Muscle of leg (tissue), 11 donors: ENCODE measurements around the gene SLC25A44. TPM values are rescaled to one million over a fixed set of nuclear protein-coding genes. Genes with fewer than 3 reads are reported as not detected.
A peak's percentile ranks its signal among the peaks of the same experiment; 100 is the strongest.

Experiments used
- DNase-seq: peaks from one replicate; pipeline ENCODE4 v3.0.0; 2013
- H3K27ac ChIP-seq: one replicate; pipeline ENCODE4 v1.5.1; 2013; ENCODE audit warnings: mild to moderate bottlenecking, low read length, control low read depth
- H3K27me3 ChIP-seq: one replicate; pipeline ENCODE4 v1.6.1; 2013; ENCODE audit warnings: low read length; ENCODE audit not compliant: control insufficient read depth, insufficient read depth
- H3K36me3 ChIP-seq: one replicate; pipeline ENCODE4 v1.6.1; 2013; ENCODE audit warnings: low read length; ENCODE audit not compliant: control insufficient read depth, insufficient read depth
- H3K4me1 ChIP-seq: one replicate; pipeline ENCODE4 v1.6.1; 2013; ENCODE audit warnings: low read length; ENCODE audit not compliant: control insufficient read depth, insufficient read depth
- H3K4me3 ChIP-seq: one replicate; pipeline ENCODE4 v1.5.1; 2013; ENCODE audit warnings: low read length, control low read depth
- H3K9me3 ChIP-seq: replicated peaks from 2 replicates; pipeline ENCODE4 v1.6.1; 2013; ENCODE audit warnings: low read depth, low read length; ENCODE audit not compliant: control insufficient read depth
- WGBS: methylation state at CpG from one replicate; pipeline ENCODE4 v1.1.5; 2013; ENCODE audit warnings: missing lambda C conversion rate; ENCODE audit not compliant: insufficient coverage; 5-methylcytosine and 5-hydroxymethylcytosine counted together
- polyA plus RNA-seq, 8 donors: library from polyadenylated mRNA; unstranded; fragments of 120-200 nt; gene quantifications; one replicate each; pipeline versions ENCODE4 v1.2.1 to v1.2.3, GENCODE V29; 2013; ENCODE audit warnings: inconsistent platforms in 1 of 8, low replicate concordance in 1 of 8; ENCODE audit not compliant: insufficient read length in 8 of 8, insufficient read depth in 1 of 8
- total RNA-seq: library from RNA; stranded (reverse); fragments of 120-200 nt; gene quantifications from one replicate; pipeline ENCODE4 v1.2.4, GENCODE V29; 2013

The SLC25A44 gene
- total and polyA plus RNA-seq, 9 donors, result 6.3 to 12.1 (median 11.1) TPM

DNA sequence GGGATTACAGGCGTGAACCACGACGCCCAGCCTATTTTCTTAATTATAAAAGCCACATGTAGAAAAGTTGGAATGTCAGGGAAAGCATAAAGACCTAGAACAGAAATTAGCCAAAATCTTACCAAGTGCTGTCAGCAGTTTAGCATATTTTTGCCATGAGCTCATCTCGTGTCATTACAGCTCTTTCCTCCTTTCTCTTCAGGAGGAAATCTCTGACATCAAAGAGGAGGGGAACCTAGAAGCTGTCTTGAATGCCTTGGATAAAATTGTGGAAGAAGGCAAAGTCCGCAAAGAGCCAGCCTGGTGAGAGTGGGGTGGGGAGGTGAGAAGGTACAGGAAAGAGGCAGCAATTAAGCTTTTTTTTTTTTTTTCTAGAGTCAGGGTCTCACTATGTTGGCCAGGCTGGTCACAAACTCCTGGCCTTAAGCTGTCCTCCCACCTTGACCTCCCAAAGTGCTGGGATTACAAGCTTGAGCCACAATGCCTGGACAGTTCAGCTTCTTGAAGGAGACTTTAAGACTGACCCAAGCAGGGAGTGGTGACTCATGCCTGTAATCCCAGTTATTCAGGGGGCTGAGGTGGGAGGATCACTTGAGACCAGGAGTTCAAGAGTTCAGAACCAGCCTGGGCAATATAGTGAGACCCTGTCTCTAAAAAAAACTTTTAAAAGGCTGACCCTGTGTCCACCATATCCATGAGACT, 39.7 kb downstream of the SLC25A44 start:
- WGBS, result 100% methylated on average over 1 of the region's 5 CpGs
- no peak for DNase-seq
- H3K9me3 ChIP-seq, result no peaks in the 10 kb centered on the region

DNA sequence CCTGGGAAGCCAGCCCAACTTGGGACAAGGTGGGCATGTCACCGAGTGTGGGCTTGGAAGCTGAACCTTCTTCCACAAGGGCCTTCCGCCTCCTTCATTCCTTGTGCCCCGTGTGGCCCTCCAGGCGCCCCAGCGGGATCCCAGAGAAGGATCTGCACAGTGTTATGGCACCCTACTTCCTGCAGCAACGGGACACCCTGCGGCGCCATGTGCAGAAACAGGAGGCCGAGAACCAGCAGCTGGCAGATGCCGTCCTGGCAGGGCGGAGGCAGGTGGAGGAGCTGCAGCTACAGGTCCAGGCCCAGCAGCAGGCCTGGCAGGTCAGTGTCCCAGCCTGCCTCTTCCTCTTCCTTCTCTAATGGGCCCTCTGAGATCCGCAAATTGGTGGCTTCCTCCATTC, 42.3 kb downstream of the SLC25A44 start:
- Histone ChIP-seq H3K27me3 (no peaks in the 10 kb centered on the region), H3K4me3 (no peak overlapping the region), H3K9me3 (no peaks in the 10 kb centered on the region), H3K36me3 (peaks cover 69% of the 10 kb centered on the region), H3K27ac (no peak overlapping the region), H3K4me1 (no peaks in the 10 kb centered on the region)
- no peak for DNase-seq
- 90% methylated on average over 12 of the region's 12 CpGs for WGBS

More for the DNA sequence above, 39.7 kb downstream of the SLC25A44 start:
- Histone ChIP-seq H3K4me3 (no peak overlapping the region), H3K36me3 (peaks cover 63% of the 10 kb centered on the region), H3K27ac (no peak overlapping the region), H3K27me3 (no peaks in the 10 kb centered on the region), H3K4me1 (peaks cover 7% of the 10 kb centered on the region)

DNA sequence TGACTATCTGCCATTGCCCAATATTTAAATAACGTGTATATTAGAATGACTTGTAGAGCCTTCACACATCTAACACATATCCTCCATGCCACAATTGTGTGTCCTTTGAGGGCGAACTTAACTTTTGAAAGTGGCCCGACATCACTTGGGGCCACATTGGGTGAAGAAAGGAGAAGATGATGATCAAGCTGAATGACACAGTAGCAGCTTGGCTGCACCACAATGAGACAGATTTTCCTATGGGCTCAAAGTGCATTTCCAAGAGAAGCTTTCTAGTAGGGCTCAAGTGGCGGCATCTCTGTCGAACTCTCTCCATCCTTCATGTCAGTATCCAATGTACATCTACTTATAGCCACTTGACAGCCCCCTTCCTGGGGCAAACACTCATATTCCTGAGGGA, 44.3 kb downstream of the SLC25A44 start:
- Histone ChIP-seq H3K4me1 (no peaks in the 10 kb centered on the region), H3K4me3 (no peak overlapping the region), H3K36me3 (peaks cover 72% of the 10 kb centered on the region), H3K27me3 (no peaks in the 10 kb centered on the region), H3K27ac (no peak overlapping the region), H3K9me3 (no peaks in the 10 kb centered on the region)
- DNase-seq, result no peak
- WGBS, result 91% methylated on average over 4 of the region's 5 CpGs

DNA sequence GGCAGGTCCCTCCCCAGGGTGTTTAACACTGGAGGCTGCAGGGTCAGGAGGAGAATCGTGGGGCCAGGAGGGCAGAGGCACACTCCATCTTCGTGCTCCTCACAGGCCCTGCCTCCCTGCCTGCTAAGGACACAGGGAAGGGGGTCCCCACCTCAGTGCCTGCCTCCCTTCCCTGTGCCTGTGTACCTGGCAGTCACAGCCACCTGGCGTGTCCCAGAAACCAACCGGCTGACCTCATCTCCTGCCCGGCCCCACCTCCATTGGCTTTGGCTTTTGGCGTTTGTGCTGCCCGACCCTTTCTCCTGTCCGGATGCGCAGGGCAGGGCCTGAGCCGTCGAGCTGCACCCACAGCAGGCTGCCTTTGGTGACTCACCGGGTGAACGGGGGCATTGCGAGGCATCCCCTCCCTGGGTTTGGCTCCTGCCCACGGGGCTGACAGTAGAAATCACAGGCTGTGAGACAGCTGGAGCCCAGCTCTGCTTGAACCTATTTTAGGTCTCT, 47.5 kb downstream of the SLC25A44 start:
- H3K36me3 ChIP-seq, result peaks cover 51% of the 10 kb centered on the region
- no peak for DNase-seq
- H3K9me3 ChIP-seq, result no peaks in the 10 kb centered on the region
- H3K27me3 ChIP-seq, result peaks cover 23% of the 10 kb centered on the region
- 61% methylated on average over 15 of the region's 15 CpGs for WGBS
- H3K27ac ChIP-seq, result no peak overlapping the region
- peaks cover 12% of the 10 kb centered on the region for H3K4me1 ChIP-seq
- no peak overlapping the region for H3K4me3 ChIP-seq

DNA sequence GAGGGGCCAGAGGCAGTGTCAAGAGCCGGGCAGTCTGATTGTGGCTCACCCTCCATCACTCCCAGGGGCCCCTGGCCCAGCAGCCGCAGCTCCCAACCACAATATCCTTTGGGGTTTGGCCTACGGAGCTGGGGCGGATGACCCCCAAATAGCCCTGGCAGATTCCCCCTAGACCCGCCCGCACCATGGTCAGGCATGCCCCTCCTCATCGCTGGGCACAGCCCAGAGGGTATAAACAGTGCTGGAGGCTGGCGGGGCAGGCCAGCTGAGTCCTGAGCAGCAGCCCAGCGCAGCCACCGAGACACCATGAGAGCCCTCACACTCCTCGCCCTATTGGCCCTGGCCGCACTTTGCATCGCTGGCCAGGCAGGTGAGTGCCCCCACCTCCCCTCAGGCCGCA, 48.0 kb downstream of the SLC25A44 start, which contains the start of gene BGLAP:
Gene BGLAP, plus strand, starts transcription at position 259 of the 400 bp plus-strand sequence. Its CDS starts 48 bp downstream, at position 307.
- peaks cover 45% of the 10 kb centered on the region for H3K36me3 ChIP-seq
- no peak for DNase-seq
- peaks cover 18% of the 10 kb centered on the region for H3K4me1 ChIP-seq
- H3K27me3 ChIP-seq, result peaks cover 29% of the 10 kb centered on the region
- no peak within 1 kb of the TSS for H3K4me3 ChIP-seq
- no peaks in the 10 kb centered on the region for H3K9me3 ChIP-seq
- 77% methylated on average over 9 of the region's 14 CpGs for WGBS
- no peak within 1 kb of the TSS for H3K27ac ChIP-seq

DNA sequence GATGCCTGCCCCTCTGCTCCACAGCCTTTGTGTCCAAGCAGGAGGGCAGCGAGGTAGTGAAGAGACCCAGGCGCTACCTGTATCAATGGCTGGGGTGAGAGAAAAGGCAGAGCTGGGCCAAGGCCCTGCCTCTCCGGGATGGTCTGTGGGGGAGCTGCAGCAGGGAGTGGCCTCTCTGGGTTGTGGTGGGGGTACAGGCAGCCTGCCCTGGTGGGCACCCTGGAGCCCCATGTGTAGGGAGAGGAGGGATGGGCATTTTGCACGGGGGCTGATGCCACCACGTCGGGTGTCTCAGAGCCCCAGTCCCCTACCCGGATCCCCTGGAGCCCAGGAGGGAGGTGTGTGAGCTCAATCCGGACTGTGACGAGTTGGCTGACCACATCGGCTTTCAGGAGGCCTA, 48.8 kb downstream of the SLC25A44 start:
- 62% methylated on average over 8 of the region's 10 CpGs for WGBS
- no peaks in the 10 kb centered on the region for H3K9me3 ChIP-seq
- H3K4me1 ChIP-seq, result peaks cover 26% of the 10 kb centered on the region
- peaks cover 32% of the 10 kb centered on the region for H3K27me3 ChIP-seq
- H3K4me3 ChIP-seq, result no peak overlapping the region
- H3K27ac ChIP-seq, result no peak overlapping the region
- DNase-seq, result no peak
- H3K36me3 ChIP-seq, result peaks cover 42% of the 10 kb centered on the region

DNA sequence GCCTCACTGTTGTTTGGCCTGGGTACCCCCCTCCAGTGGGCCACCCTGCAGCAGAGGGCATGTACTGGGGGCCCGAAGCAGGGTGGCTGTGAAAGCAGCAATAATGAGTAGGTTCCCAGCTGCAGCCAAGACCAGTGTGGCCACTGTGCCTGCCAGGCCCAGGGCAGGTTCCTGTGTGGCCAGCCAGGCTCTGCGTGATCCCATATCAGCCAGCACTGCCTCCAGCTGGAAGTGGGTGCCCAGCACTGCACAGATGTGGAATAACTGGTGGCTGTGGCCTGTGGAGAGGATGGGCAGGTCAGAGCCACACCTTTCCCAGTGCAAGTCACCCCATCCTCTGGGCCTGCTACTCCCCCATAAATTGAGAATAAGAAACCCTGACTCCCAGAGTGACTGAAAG, 50.2 kb downstream of the SLC25A44 start:
- DNase-seq, result no peak
- peaks cover 32% of the 10 kb centered on the region for H3K27me3 ChIP-seq
- H3K36me3 ChIP-seq, result peaks cover 35% of the 10 kb centered on the region
- H3K4me1 ChIP-seq, result peaks cover 32% of the 10 kb centered on the region
- no peaks in the 10 kb centered on the region for H3K9me3 ChIP-seq
- H3K27ac ChIP-seq, result no peak overlapping the region
- WGBS, result 61% methylated on average over 2 of the region's 2 CpGs
- no peak overlapping the region for H3K4me3 ChIP-seq

DNA sequence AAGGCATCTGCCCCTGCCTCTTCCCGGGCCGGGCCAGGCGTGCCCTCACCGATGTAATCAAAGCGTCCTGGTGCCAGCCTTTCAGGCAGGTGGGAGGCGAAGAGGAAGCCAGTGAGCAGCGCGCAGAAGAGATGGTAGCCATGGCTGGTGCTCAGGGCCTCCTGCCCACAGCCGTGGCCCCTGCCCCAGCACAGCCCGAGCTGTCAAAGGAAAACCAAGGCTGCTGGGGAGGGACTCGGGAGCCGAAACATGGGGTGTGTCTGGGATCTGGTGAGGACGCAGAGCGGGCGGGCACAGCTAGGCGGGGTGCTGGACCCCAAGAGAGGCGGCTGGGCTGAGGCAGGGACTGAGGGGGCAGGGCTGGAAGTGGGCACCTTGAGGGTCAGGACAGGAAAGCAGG, 50.8 kb downstream of the SLC25A44 start:
- Histone ChIP-seq H3K27ac (no peak overlapping the region), H3K4me3 (no peak overlapping the region), H3K9me3 (no peaks in the 10 kb centered on the region), H3K27me3 (peaks cover 32% of the 10 kb centered on the region), H3K4me1 (peaks cover 32% of the 10 kb centered on the region), H3K36me3 (peaks cover 35% of the 10 kb centered on the region)
- no peak for DNase-seq
- 81% methylated on average over 17 of the region's 17 CpGs for WGBS

DNA sequence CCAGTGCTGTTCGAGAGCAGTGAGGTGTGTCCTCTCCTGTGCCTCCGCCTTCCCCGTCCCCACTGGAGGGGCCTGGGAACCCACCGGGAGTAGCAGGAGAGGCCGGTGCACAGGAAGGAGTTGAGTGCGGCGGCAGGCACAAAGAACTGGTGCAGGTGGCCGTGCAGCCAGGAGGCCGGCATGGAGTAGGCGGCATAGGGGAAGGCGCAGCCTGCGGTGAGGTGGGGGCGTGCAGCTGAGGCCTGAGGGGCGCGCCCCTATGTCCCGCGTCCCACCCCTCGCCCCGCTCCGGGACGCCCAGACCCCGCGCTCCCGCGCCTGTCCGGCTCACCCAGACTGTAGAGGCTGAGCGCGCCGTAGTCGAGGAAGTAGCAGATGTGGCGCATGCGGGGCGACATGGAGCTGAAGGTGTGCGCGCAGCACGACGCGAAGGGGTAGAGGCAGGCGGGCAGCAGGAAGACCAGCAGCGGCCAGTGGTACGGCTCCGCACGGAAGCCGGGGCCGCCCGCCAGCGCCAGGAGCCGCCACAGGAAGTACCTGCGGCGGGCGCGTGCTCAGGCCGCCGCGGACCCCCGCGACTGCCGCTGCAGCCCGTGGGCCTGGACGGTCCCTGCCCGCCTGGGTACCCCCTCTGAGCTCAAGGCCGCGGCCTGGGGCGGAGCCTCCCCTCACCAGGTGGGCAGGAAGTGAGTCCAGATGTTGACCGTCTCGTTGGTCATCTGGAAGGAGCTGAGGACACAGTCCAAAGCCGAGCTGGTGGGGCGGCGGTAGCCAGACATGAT, 51.7 kb downstream of the SLC25A44 start:
- H3K27me3 ChIP-seq, result peaks cover 32% of the 10 kb centered on the region
- peaks cover 32% of the 10 kb centered on the region for H3K4me1 ChIP-seq
- H3K36me3 ChIP-seq, result peaks cover 39% of the 10 kb centered on the region
- WGBS, result 3% methylated on average over 64 of the region's 69 CpGs
- no peak overlapping the region for H3K27ac ChIP-seq
- H3K4me3 ChIP-seq, result peak overlapping the region; percentile 10
- H3K9me3 ChIP-seq, result no peaks in the 10 kb centered on the region
- no peak for DNase-seq

DNA sequence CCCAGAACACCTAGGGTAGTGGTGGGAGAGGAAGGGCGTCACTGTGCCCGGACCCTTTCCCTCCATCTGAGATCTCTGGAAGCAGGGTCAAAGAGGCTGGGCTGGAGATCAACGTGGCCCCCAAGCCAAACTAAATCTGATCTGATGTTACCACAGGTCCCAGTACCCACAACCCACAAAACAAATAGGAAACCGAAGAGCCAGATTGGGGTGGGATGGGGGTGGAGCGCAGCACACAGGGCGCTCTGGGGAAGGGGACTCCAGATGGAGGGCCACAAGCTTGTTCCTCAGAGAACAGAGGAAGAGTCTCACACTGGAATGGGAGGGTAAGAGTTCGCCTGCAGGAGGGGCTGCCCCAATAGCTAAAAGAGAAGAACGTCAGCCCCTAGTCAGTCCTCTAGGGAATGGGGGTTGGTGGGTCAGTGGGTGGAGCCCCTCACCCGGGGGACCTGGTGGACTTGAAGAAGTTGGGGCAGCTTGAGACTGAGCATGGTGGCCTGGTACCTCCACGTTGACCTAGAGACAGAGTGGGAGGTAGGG, 52.4 kb downstream of the SLC25A44 start:
- H3K36me3 ChIP-seq, result peaks cover 39% of the 10 kb centered on the region
- no peak overlapping the region for H3K4me3 ChIP-seq
- H3K27me3 ChIP-seq, result peaks cover 32% of the 10 kb centered on the region
- no peak for DNase-seq
- no peak overlapping the region for H3K27ac ChIP-seq
- WGBS, result 46% methylated on average over 4 of the region's 10 CpGs
- peaks cover 35% of the 10 kb centered on the region for H3K4me1 ChIP-seq
- no peaks in the 10 kb centered on the region for H3K9me3 ChIP-seq
